GM11168 (cell line): ENCODE results near the gene DCAF6.

Experiments used
- in situ Hi-C: fragments of 300-500 bp; cut with MboI; formaldehyde crosslinking; loops from one replicate; pipeline ENCODE4 v1.12.0; 2022; ENCODE audit warnings: low sequenced_read_pairs; ENCODE audit not compliant: unreplicated experiment

The DCAF6 gene

GRCh38 chr1:167949785-167950184, 13.3 kb downstream of the DCAF6 start:
- in situ Hi-C loops = no loop called here

GRCh38 chr1:167950569-167950968, 14.1 kb downstream of the DCAF6 start:
- in situ Hi-C loops = no loop called here

- in situ Hi-C loops = no loop called here
Measured at GRCh38 chr1:167955915-167956314, 19.4 kb downstream of the DCAF6 start.

GRCh38 chr1:167957710-167958109, 21.2 kb downstream of the DCAF6 start:
- in situ Hi-C loops = no loop called here

DNA sequence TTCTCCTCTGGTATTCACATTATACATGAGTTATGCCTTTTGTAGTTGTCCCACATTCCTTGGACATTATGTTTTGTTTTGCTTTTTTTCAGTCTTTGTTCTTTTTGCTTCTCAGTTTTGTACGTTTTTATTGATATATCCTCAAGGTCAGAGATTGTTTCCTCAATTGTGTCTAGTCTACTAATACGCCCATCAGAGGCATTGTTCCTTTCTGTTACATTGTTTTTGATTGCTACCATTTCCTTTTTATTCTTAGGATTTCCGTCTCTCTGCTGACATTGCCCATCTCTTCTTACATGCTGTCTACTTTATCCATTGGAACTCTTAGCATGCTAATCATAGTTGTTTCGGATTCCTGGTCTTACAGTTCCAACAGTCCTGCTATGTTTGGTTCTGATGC, 28.2 kb downstream of the DCAF6 start:
- in situ Hi-C loops = no loop called here

GRCh38 chr1:167966050-167966449, 29.6 kb downstream of the DCAF6 start:
- in situ Hi-C loops = no loop called here

GRCh38 chr1:167968569-167968968, 32.1 kb downstream of the DCAF6 start:
- in situ Hi-C loops = no loop called here

DNA sequence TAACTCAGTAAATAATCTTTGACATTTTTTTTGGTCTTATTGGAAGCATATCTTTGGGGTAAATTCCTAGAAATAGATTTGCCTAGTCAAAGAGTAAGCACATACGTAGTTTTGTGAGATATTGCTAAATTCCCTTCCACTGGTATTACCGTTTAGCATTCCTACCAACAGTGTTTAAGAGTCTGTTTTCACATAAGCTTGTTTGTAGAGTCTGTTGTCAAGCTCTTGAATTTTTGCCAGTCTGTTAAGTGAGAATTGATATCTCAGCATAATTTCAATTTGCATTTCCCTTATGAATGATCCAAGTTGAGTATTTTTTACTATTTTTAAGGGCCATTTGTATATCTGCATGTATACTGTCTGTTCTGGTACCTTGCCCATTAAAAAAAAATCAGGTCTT, 37.3 kb downstream of the DCAF6 start:
- in situ Hi-C loops = no loop called here

DNA sequence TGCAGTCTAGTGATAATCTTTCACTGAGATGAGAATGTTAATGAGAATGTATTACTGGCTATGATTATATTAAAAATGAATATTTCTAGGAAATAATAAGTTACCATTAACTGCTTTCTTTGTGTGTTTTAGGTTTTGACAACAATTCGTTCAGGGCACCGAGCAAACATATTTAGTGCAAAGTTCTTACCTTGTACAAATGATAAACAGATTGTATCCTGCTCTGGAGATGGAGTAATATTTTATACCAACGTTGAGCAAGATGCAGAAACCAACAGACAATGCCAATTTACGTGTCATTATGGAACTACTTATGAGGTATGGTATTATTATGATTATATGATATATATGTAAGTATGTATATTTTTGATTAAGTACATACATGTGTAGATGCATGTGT, 38.2 kb downstream of the DCAF6 start:
- in situ Hi-C loops = no loop called here

DNA sequence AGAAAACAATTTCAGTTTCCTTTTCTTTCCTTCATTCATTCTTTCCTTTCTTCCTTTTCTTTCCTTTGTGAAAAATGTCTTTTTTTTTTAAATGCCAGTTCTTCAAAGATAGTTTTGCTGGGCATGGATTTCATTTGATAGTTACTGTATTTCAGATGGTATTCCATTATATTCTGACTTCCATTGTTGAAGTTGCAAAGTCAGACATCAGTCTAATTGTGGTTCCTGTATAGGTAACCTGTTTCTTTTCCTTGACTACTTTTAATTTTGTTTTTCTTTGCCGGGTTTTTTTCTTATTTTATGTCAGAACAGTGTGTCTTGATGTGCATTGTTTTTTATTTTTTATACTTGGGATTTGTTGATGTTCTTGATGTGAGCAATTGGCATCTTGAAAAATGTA, 40.8 kb downstream of the DCAF6 start:
- in situ Hi-C loops = no loop called here

DNA sequence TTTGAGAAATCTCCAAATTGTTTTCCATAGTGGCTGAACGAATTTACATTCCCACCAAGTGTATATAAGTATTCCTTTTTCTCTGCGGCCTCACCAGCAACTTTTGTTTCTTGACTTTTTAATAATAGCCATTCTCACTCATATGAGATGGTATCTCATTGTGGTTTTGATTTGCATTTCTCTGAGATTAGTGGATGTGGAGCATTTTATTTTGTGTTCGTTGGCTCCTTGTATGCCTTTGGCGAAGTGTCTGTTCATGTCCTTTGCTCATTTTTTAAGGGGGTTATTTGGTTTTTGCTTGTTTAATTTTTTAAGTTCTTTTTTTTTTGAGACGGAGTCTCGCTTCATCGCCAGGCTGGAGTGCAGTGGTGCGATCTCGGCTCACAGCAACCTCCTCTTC, 45.5 kb downstream of the DCAF6 start:
- in situ Hi-C loops = no loop called here

DNA sequence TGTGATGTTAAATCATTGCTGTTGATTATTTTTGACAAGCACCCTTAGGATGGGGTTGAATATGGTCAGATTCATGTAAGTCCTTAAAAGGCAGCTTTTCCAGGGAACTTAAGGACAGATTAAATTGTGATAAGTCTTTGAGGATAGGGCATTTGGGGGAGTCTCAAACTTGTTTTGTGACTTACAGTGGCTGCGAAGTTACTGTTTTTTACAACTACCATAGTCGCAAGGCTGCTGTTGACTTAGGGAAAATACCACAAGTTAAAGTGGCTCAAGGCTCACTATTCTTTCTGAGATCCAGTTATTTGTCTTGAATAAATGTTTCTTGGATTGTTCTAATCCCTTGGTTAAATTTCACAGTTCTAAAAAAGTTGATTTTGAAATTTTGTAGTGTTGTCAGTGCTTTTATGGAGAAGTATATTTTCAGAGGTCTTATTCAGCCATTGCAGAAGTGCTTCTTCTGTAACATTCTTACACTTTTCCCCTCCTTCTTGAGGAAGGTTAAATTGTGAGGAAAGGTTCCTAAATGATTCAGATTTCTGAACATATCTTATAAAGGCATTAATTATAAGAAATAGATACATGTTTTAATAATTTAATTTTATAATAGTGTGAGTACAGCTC, 47.4 kb downstream of the DCAF6 start:
- in situ Hi-C loops = no loop called here

DNA sequence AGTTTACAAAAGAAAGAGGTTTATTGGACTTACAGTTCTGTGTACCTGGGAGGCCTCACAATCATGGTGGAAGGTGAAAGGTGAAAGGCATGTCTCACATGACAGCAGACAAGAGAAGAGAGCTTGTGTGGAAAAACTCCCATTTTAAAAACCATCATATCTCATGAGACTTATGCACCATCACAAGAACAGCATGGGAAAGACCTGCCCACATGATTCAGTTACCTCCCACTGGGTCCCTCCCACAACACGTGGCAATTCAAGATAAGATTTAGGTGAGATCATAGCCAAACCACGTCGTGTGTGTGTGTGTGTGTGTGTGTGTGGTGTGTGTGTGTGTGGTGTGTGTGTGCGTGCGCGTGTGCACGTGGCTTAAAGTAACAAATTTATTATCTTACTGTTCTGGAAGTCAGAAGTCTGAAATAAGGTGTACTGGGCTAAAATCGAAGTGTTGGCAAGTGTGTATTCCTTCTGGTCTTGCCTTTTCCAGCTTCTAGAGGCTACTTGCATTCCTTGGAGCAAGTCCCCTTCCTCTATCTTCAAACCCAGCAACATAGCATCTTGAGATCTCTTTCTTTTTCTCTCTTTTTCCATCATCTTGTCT, 48.5 kb downstream of the DCAF6 start:
- in situ Hi-C loops = no loop called here

DNA sequence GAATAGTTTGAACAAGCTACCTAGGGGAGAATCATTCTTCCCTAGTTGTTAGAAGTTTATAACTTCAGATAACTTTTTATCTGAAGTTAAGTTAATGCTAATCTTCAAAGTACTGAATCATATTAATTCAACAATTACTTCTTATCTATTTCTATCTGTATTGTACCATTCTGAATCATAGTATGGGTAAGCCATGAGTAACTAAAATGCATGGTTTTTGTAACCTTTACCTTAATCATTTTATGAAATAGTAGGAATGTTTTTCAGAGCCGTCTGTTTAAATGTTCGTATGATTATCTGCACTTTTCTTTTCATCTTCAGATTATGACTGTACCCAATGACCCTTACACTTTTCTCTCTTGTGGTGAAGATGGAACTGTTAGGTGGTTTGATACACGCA, 50.7 kb downstream of the DCAF6 start:
- in situ Hi-C loops = no loop called here

DNA sequence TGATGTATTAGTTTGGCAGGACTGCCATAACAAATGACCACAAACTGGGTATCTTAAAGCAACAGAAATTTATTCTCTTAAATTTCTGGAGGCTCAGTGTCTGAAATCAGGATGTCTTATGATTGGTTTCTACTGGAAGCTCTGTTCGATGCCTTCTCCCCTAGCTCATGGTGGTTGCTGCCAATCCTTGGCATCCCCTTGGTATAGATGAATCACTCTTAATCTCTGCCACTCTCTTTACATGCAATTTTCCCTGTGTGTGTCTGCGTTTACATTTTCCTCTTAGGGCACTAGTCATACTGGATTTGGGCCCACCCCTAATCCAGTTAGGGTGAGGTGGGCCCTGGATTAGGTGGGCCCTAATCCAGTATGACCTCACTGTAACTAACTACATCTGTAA, 55.1 kb downstream of the DCAF6 start:
- in situ Hi-C loops = no loop called here

DNA sequence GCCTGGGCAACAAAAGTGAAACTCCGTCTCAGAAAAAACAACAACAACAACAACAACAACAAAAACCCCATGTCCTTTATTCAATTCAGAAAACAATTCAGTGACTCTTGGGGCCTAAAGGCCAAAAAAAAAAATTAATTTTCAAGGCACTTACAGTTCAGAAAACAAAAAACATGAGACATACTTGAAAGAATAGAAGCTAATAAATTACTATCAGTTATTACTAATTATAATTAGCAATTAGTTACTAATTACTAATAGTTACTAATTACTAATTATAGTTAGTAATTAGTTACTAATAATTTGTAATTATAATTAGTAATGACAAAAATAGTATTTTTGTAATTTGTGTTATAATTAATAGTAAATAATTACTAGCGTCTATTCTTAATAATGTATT, 57.2 kb downstream of the DCAF6 start:
- in situ Hi-C loops = no loop called here

DNA sequence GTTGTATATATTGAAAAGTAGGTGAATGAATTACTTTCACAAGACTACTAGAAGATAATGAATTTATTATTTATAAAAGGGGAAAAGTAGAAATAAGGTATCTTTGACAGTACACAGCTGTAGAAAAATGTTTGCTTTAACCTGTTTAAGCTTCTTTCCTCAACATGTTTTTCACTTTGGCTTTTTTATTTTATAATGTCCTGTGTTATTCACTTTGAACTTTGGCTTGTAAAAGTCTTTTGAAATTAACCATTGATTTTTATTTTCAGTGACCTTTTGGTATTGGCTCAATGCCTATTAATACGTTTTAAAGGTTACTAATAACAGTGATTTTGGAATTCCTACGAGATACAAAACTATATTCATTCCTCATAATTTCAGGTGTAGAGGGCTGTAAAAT, 58.1 kb downstream of the DCAF6 start:
- in situ Hi-C loops = no loop called here

DNA sequence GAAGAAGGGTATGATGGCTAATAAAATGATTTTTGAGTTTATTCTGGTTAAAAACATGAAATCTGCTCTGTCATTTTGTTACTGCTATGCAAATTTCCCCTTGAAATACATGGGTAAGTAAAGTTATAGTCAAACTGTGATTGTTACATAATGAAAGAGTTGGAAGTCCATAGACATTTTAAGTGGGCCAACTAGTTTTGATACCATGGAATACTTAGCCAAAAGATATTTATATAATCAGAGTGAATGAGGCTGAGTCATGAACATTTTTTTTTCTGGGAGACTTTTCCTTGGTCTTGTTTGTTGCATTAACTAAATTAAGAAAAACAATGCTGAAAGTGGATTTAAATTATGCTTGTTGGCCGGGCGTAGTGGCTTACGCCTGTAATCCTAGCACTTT, 58.6 kb downstream of the DCAF6 start:
- in situ Hi-C loops = no loop called here

GRCh38 chr1:167996266-167996665, 59.8 kb downstream of the DCAF6 start:
- in situ Hi-C loops = no loop called here

DNA sequence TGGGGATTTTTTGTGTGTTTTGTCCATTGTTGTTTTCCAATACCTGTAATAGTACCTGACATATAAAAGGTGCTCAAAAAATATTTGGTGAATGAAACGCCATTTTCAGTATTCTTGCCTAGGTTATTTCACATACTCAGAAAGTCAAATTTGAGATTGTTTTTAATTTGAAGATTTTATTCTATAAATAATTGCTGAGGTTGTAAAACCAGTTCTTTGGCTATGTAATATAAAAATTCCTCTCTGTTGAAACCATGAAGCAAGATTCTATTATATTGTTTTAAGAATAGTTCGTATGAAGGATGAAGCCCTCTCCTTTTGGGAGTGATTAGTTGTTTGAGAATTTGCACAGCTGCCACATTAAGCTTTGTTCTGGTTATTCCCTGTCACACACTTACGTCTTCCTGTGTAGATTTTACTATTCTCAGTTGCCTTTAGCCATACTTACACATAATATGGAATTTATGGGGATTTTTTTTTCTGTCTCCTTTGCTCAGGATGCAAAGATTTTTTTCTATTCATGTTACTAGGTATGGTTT, 60.6 kb downstream of the DCAF6 start:
- in situ Hi-C loops = no loop called here

DNA sequence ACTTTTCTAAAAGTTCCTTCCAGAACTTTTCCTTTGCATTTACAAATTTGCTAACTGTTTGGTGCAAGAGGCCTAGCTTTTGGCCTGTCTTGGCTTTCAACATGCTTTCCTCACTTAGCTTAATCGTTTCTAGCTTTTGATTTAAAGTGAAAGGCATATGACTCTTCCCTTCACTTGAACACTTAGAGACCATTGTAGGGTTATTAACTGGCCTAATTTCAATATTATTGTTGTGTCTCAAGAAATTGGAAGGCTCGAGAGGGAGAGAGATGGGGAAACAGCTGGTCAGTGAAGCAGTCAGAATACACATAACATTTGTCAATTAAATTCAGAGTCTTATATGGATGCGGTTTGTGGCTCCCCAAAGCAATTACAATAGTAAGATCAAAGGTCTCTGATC, 63.4 kb downstream of the DCAF6 start:
- in situ Hi-C loops = no loop called here

GRCh38 chr1:168000656-168001055, 64.2 kb downstream of the DCAF6 start:
- in situ Hi-C loops = no loop called here
